HG03060 (cell line): ENCODE measurements around the gene NR3C2.
"Not testable (repeated sequence)": the region's sequence is repeated elsewhere in the genome, so short reads cannot be mapped to it uniquely, and the experiment has no call there.

Source experiments
- ATAC-seq: cut with Tn5 transposase; IDR thresholded peaks from one replicate; pipeline ENCODE4 v1.9.1; 2021; ENCODE audit warnings: low read depth, moderate number of reproducible peaks; ENCODE audit not compliant: unreplicated experiment

The NR3C2 gene

GRCh38 chr4:148323316-148323715, 118.9 kb downstream of the NR3C2 start:
- ATAC-seq, result not testable (repeated sequence)

DNA sequence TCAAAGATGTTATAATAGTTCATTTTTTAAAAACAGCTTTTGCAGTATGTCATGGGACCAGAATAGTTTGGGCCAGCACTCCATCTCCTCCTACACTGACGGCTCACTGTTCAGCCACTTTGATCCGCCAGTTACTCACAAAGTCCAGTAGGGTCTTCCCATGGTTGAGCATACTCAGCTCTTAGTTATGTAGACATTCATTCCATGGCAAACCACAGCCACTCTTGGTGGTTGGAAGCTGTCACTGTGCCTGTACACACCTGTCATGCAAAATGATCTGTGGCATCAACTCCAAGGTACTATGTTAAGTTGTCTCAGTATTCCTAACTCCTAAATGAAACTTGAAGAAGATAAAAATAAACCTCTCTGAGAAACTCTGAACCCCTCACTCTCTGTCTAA, 127.2 kb downstream of the NR3C2 start:
- ATAC-seq, result no peak

GRCh38 chr4:148312956-148313490, 129.2 kb downstream of the NR3C2 start:
- no peak for ATAC-seq

DNA sequence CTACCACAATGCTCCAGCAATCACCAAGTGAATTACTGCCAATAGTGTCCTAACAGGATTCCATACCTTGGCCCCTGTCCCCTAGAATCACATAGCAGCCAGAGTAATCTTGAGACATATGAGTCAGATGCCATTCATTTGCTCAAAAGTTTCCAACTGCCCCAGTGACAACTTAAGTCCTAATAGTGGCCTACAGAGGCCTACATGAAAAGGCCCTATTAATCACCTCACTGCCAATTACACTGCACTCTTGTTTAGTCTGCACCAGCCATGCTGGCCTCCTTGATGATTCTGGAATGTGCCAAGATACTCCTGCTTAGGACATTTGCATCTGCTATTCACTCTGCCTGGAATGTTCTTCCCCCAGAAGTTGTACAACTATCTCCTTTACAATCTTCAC, 130.7 kb downstream of the NR3C2 start:
- ATAC-seq, result no peak

- ATAC-seq, result no peak
Observed at GRCh38 chr4:148310756-148311155, 131.5 kb downstream of the NR3C2 start.

- ATAC-seq, result no peak
Observed at GRCh38 chr4:148305751-148306150, 136.5 kb downstream of the NR3C2 start.

DNA sequence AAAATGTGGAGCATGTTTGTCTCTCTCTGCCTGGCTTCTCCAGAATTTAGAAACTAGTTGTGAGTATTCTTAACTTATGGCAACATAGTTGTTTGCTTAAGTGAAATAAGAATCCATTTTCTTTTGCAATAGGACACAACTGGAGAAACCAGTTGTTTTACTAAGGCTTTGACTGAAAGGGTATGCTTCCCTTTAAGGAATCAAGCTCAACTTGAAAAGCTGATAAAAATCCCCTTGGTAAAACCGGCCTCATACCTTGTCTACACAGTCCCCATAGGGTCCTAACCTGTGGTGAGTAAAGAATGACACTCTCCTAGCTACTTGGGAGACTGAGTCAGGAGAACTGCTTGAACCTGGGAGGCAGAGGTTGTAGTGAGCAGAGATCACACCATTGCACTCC, 139.8 kb downstream of the NR3C2 start:
- no peak for ATAC-seq

DNA sequence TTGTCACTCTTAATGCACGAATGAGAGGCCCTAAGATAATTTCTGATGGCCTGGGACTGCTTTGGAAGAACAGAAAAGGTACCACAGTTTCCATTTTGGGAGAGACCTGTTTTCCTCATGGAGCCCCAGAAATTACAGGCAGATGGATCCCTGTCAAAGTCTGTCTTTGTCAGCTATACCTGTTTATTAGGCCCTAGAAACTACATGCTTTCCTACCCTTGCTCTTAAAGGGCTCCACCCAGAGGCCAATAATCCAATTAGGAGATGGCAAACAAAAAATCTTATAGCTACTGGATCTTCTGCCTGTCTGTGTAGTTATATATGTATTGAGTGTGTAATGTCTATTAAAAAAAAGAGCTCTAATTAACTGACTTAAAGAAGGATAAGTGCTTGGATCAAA, 141.3 kb downstream of the NR3C2 start:
- ATAC-seq, result no peak

- ATAC-seq, result no peak
Observed at GRCh38 chr4:148299337-148299736, 142.9 kb downstream of the NR3C2 start.

DNA sequence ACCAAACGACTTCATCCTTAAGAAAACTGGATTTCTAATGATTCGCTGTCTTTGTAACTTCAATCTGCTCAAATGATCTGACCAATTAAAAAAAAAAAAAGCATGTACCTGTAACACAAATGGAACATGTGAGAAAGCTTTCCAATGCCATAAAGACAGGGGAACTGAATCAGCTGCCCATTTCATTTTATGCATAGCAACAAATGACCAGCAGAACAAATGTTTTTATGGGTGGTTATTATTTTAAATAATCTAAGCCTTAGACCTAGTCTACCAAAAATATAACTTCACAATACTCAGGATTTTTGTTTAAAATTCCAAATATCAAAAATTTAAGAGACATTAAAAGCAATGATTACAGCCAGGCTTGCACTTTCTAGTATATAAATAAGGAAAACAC, 145.7 kb downstream of the NR3C2 start:
- ATAC-seq, result no peak

- no peak for ATAC-seq
Observed at GRCh38 chr4:148295642-148296041, 146.6 kb downstream of the NR3C2 start.

GRCh38 chr4:148293571-148293970, 148.6 kb downstream of the NR3C2 start:
- ATAC-seq, result no peak

DNA sequence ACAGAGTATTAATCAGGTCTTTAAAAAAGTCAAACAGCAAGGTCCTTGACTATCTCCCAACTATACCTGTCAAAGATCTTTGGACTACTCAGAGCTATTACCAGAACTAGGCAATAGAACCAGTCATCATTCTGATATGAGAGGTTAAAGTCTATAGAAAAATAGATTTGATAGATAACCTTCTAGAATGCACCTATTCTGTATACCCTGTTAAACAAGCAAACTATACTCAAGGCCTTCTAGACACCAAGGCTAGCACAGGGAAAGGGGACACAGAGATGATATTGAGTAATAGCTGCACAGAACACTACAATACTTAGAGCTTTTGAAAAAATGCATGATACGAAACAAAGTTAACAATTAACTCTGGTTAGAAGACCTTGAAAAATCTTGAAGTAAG, 149.5 kb downstream of the NR3C2 start:
- ATAC-seq, result no peak

DNA sequence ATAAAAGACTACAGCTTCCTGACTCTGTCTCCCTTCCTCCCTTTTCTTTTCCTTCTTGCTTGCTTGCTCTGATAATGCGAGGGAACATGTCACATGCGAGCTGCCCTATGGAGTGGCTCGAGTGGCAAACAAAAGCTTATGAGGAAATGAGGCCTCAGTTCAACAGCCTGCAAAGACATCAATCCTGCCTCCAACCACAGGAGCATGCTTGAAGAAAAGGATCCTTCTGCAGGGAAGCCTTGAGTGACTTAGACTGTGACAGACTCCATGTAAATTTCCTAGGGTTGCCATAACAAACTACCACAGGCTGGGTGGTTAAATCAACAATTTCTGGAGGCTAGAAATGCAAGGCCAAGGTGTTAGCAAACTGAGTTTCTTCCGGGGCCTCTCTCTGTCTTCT, 152.5 kb downstream of the NR3C2 start:
- no peak for ATAC-seq

GRCh38 chr4:148288448-148288847, 153.8 kb downstream of the NR3C2 start:
- no peak for ATAC-seq

GRCh38 chr4:148287111-148287510, 155.1 kb downstream of the NR3C2 start:
- no peak for ATAC-seq

DNA sequence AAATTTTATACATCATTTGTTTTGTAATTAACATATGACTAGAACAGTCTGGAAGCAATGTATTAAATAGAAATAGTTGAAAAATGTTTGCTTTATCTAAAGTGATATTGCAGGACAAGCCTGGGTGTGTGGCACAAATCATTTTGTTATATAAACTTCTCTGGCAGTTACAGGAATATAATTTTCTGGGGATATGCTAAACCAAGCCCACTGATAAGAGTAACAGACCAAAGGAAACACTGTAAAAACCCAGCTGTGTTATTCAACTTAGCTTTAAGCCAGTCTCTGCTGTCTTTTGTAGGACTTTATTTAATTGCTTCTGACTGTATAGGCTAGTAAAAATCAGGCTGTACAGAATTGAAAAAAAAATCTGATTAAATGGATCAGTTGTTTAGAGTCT, 156.2 kb downstream of the NR3C2 start:
- ATAC-seq, result no peak

DNA sequence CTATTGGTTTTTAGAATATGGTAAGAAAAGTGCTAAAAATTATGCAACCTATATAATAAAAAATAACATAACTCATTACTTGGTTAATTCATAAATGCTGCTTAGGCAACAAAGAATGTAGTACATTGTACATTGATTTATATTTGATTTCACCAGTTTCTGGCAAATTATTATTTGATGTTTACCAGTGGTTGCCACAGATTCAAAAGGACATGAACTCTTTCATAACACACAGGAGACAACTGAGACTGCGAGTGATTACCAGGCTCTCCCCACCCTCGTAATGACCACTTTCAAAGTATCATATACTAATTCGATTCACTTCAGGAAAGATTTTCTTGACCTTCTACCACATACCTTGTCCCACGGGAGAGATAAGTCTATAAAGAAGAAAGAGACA, 158.5 kb downstream of the NR3C2 start:
- ATAC-seq, result no peak

DNA sequence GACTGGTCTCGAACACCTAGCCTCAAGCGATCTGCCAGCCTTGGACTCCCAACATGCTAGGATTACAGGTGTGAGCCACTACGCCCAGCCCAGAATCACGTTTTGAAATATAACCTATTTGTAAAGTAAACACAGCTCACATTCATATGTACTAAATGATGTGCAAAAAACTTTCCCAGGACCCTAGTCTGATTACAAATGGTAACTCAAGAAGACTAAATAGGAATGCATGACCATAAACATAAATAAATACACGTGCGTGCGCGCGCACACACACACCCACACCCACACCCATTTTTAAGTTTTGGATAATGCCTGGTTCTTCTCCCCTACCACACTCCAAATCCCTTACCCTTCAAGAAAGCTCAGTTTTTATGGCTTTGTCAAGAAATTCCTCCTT, 163.9 kb downstream of the NR3C2 start:
- no peak for ATAC-seq

GRCh38 chr4:148275266-148275665, 166.9 kb downstream of the NR3C2 start:
- no peak for ATAC-seq

GRCh38 chr4:148273501-148273986, 168.7 kb downstream of the NR3C2 start:
- ATAC-seq, result no peak

GRCh38 chr4:148271166-148271565, 171.0 kb downstream of the NR3C2 start:
- ATAC-seq, result no peak

GRCh38 chr4:148270630-148271029, 171.6 kb downstream of the NR3C2 start:
- no peak for ATAC-seq
